ENCODE results near the gene ENDOV.
"Not testable (repeated sequence)": the region's sequence is repeated elsewhere in the genome, so short reads cannot be mapped to it uniquely, and the experiment has no call there.

GRCh38 chr17:80401086-80401485 is 13.9 kb upstream of the ENDOV start:
- not testable (repeated sequence) for TF ChIP-seq CTCF (IDR thresholded peaks at IDR 0.05; ENCODE audit: borderline replicate concordance, extremely low read depth, low read length, poor library complexity, severe bottlenecking); EZH2 (IDR thresholded peaks at IDR 0.05; ENCODE audit: borderline replicate concordance, low read depth, low read length, severe bottlenecking)

All from DND-41 (cell line).